Keratinocyte (primary cell): ENCODE results near the gene DTX3. TPM values are rescaled to one million over a fixed set of nuclear protein-coding genes. Genes with fewer than 3 reads are reported as not detected.

Experiments used
- DNase-seq: peaks from one replicate; pipeline ENCODE4 v3.0.0-alpha.2; 2011; ENCODE audit warnings: low read depth, missing footprints, low spot score
- FAIRE-seq: peaks from 2 replicates; lab custom pipeline; 2011; peaks lifted over from hg19 to GRCh38; lab: Jason Lieb, UNC
- H2AFZ ChIP-seq: 2 replicates; pipeline ENCODE4 v1.6.0; 2012; ENCODE audit warnings: low read length, control low read depth, inconsistent platforms; ENCODE audit not compliant: control insufficient read depth
- H3K27ac ChIP-seq: 2 replicates; pipeline ENCODE4 v1.5.1; 2011; ENCODE audit warnings: low read length; ENCODE audit not compliant: control insufficient read depth, insufficient read depth
- H3K27me3 ChIP-seq: 3 replicates; pipeline ENCODE4 v1.6.0; 2011; ENCODE audit warnings: low read length; ENCODE audit not compliant: control insufficient read depth, insufficient read depth; ENCODE audit errors: extremely low read depth
- H3K36me3 ChIP-seq, 2 experiments: 2 replicates in 1 of 2; 3 replicates in 1 of 2; pipeline ENCODE4 v1.5.1; 2011; ENCODE audit warnings: low read length in 2 of 2, mild to moderate bottlenecking in 1 of 2; ENCODE audit not compliant: control insufficient read depth in 2 of 2, insufficient read depth in 2 of 2; ENCODE audit errors: extremely low read depth in 1 of 2
- H3K4me1 ChIP-seq: 3 replicates; pipeline ENCODE4 v1.5.1; 2011; ENCODE audit warnings: low read length; ENCODE audit not compliant: control insufficient read depth, insufficient read depth; ENCODE audit errors: extremely low read depth
- H3K4me2 ChIP-seq: 3 replicates; pipeline ENCODE4 v1.6.0; 2011; ENCODE audit warnings: low read depth, low read length; ENCODE audit not compliant: control insufficient read depth, insufficient read depth; ENCODE audit errors: extremely low read depth
- H3K4me3 ChIP-seq, 3 experiments: fragments of 200-600 bp in 1 of 3; sonication (generic) in 1 of 3; 2 replicates in 2 of 3; 3 replicates in 1 of 3; pipeline ENCODE4 v1.5.1; 2011 to 2016; ENCODE audit warnings: low read length in 3 of 3, mild to moderate bottlenecking in 3 of 3, control low read depth in 2 of 3, inconsistent platforms in 1 of 3, low read depth in 1 of 3, mixed read lengths in 1 of 3, mixed run types in 1 of 3, moderate library complexity in 1 of 3; ENCODE audit not compliant: control insufficient read depth in 2 of 3, insufficient read depth in 2 of 3; ENCODE audit errors: extremely low read depth in 1 of 3
- H3K79me2 ChIP-seq: 2 replicates; pipeline ENCODE4 v1.6.0; 2012; ENCODE audit warnings: low read length; ENCODE audit not compliant: control insufficient read depth, insufficient read depth
- H3K9ac ChIP-seq: 3 replicates; pipeline ENCODE4 v1.6.0; 2011; ENCODE audit warnings: low read length; ENCODE audit not compliant: control insufficient read depth, insufficient read depth; ENCODE audit errors: extremely low read depth
- H3K9me1 ChIP-seq: 3 replicates; pipeline ENCODE4 v1.6.0; 2011; ENCODE audit warnings: low read length; ENCODE audit not compliant: control insufficient read depth, insufficient read depth; ENCODE audit errors: extremely low read depth
- H3K9me3 ChIP-seq: 2 replicates; pipeline ENCODE4 v1.5.1; 2012; ENCODE audit warnings: low read depth, low read length; ENCODE audit not compliant: control insufficient read depth
- H4K20me1 ChIP-seq: 3 replicates; pipeline ENCODE4 v1.6.0; 2011; ENCODE audit warnings: low read length; ENCODE audit not compliant: control insufficient read depth, insufficient read depth; ENCODE audit errors: extremely low read depth
- CTCF ChIP-seq, 3 experiments: IDR thresholded peaks in 1 of 3; conservative IDR thresholded peaks in 1 of 3; optimal IDR thresholded peaks in 1 of 3; 2 replicates in 2 of 3; 3 replicates in 1 of 3; pipeline versions ENCODE3 to v1.5.1; 2011; ENCODE audit warnings: low read length in 3 of 3, mild to moderate bottlenecking in 3 of 3, moderate library complexity in 2 of 3, control low read depth in 1 of 3, inconsistent platforms in 1 of 3; ENCODE audit not compliant: insufficient read depth in 2 of 3; ENCODE audit errors: extremely low read depth in 1 of 3
- EZH2 ChIP-seq: IDR thresholded peaks from one replicate; pipeline ENCODE4 v1.6.1; 2012; ENCODE audit warnings: inconsistent platforms, mild to moderate bottlenecking, low read length, moderate library complexity
- dilution Hi-C: fragments of 300-500 bp; cut with MboI; formaldehyde crosslinking; loops from one replicate; pipeline ENCODE4 v1.7.0; 2020; ENCODE audit warnings: low sequenced_read_pairs; ENCODE audit not compliant: extremely low pct_ligation_motif_present
- polyA plus RNA-seq, 5 experiments: library from polyadenylated mRNA; depleted of rRNA in 3 of 5; stranded (reverse) in 3 of 5; stranded (forward) in 1 of 5; unstranded in 1 of 5; fragments of >200 nt; gene quantifications; 1 replicate in 1 of 5; 2 replicates in 3 of 5; 3 replicates in 1 of 5; pipeline versions ENCODE4 v1.2.1 to v1.2.3, GENCODE V29; 2011 to 2012; ENCODE audit warnings: missing spikeins in 2 of 5, low read depth in 1 of 5, low replicate concordance in 1 of 5

The DTX3 gene
- polyA plus RNA-seq, 1 donor (not counting 4 experiments of a cell fraction or from before 2014, with no cell fraction given) = 2.6 TPM

- no peak overlapping the region for H3K9ac ChIP-seq
- H4K20me1 ChIP-seq = no peaks in the 10 kb centered on the region
- peaks cover 6% of the 10 kb centered on the region for H3K27me3 ChIP-seq
- H3K4me3 ChIP-seq = no peak overlapping the region
- no peak overlapping the region for H2AFZ ChIP-seq
- H3K9me1 ChIP-seq = no peaks in the 10 kb centered on the region
- no peaks in the 10 kb centered on the region for H3K4me1 ChIP-seq
- FAIRE-seq (no peak), DNase-seq (no peak)
- H3K27ac ChIP-seq = no peak overlapping the region
- TF ChIP-seq CTCF (optimal IDR thresholded peaks at IDR 0.05 in 1 of 3, IDR thresholded peaks at IDR 0.05 in 1 of 3, conservative IDR thresholded peaks at IDR 0.05 in 1 of 3; ENCODE audit: extremely low read depth in 1 of 3, insufficient read depth in 2 of 3, low read length in 3 of 3) (no peak), EZH2 (no peak)
- no peak overlapping the region for H3K4me2 ChIP-seq
- H3K36me3 ChIP-seq = no peaks in the 10 kb centered on the region
- dilution Hi-C loops = loop anchor here (10.0 to 25.0 kb wide), 2 partner anchors 55 to 157 kb away; partner anchors contain the start of genes AGAP2, B4GALNT1 and TSPAN31
- H3K79me2 ChIP-seq = no peaks in the 10 kb centered on the region
- H3K9me3 ChIP-seq = no peaks in the 10 kb centered on the region
Measured at GRCh38 chr12:57579677-57580465, 24.8 kb upstream of the DTX3 start.

- Histone ChIP-seq H3K79me2 (no peaks in the 10 kb centered on the region), H3K9me1 (no peaks in the 10 kb centered on the region), H3K9ac (no peak overlapping the region), H3K27me3 (peaks cover 6% of the 10 kb centered on the region), H3K4me3 (no peak overlapping the region), H4K20me1 (no peaks in the 10 kb centered on the region), H3K27ac (no peak overlapping the region), H3K4me2 (no peak overlapping the region), H3K4me1 (no peaks in the 10 kb centered on the region), H3K9me3 (no peaks in the 10 kb centered on the region), H3K36me3 (no peaks in the 10 kb centered on the region), H2AFZ (no peak overlapping the region)
- no peak for FAIRE-seq
- DNase-seq = no peak
- TF ChIP-seq CTCF (optimal IDR thresholded peaks at IDR 0.05 in 1 of 3, IDR thresholded peaks at IDR 0.05 in 1 of 3, conservative IDR thresholded peaks at IDR 0.05 in 1 of 3; ENCODE audit: extremely low read depth in 1 of 3, insufficient read depth in 2 of 3, low read length in 3 of 3) = no peak
- no peak for TF ChIP-seq EZH2
- dilution Hi-C loops = loop anchor here (25.0 kb wide), 1 partner anchor 157 kb away; the partner anchor contains the start of genes AGAP2 and TSPAN31
Measured at GRCh38 chr12:57580466-57580795, 24.2 kb upstream of the DTX3 start.
